ENCODE results near the gene SLC41A2. TPM values are rescaled to one million over a fixed set of nuclear protein-coding genes. Genes with fewer than 3 reads are reported as not detected.

The SLC41A2 gene
- polyA plus RNA-seq, 1 experiment = 1.2 TPM

- CTCF ChIA-PET = no interaction called here
- H3K4me3 ChIP-seq (ENCODE audit: low read depth, low read length) = no peak overlapping the region
These were observed 24.3 kb downstream of the SLC41A2 start for GRCh38 chr12:104933778-104934177.

GRCh38 chr12:104933128-104933527, 25.0 kb downstream of the SLC41A2 start:
- no peak for TF ChIP-seq CTCF (IDR thresholded peaks at IDR 0.05; ENCODE audit: insufficient read depth, low read depth, low read length)
- ChIA-PET POLR2A (no interaction called here), CTCF (no interaction called here)
- DNase-seq (ENCODE audit: low read depth) = no peak
- Histone ChIP-seq H3K27me3 (ENCODE audit: control insufficient read depth, insufficient read depth, low read length) (no peaks in the 10 kb centered on the region), H3K4me3 (ENCODE audit: low read depth, low read length) (no peak overlapping the region), H3K36me3 (ENCODE audit: control insufficient read depth, insufficient read depth, low read length) (no peaks in the 10 kb centered on the region)

More at GRCh38 chr12:104933778-104934177, 24.3 kb downstream of the SLC41A2 start:
- POLR2A ChIA-PET = no interaction called here
- no peak for TF ChIP-seq CTCF (IDR thresholded peaks at IDR 0.05; ENCODE audit: insufficient read depth, low read depth, low read length)
- DNase-seq (ENCODE audit: low read depth) = no peak
- Histone ChIP-seq H3K36me3 (ENCODE audit: control insufficient read depth, insufficient read depth, low read length) (no peaks in the 10 kb centered on the region), H3K27me3 (ENCODE audit: control insufficient read depth, insufficient read depth, low read length) (no peaks in the 10 kb centered on the region)

GRCh38 chr12:104930388-104931326, 27.4 kb downstream of the SLC41A2 start:
- TF ChIP-seq CTCF (IDR thresholded peaks at IDR 0.05; ENCODE audit: insufficient read depth, low read depth, low read length) = no peak
- ChIA-PET CTCF (no interaction called here), POLR2A (interaction anchor here (0.6 to 0.7 kb wide), 3 partner anchors 51 to 231 kb away, joined by 3 to 5 read pairs (median 3); no protein-coding TSS in a partner anchor)
- no peak for DNase-seq (ENCODE audit: low read depth)
- Histone ChIP-seq H3K4me3 (ENCODE audit: low read depth, low read length) (no peak overlapping the region), H3K36me3 (ENCODE audit: control insufficient read depth, insufficient read depth, low read length) (no peaks in the 10 kb centered on the region), H3K27me3 (ENCODE audit: control insufficient read depth, insufficient read depth, low read length) (no peaks in the 10 kb centered on the region)

GRCh38 chr12:104929977-104930376, 28.1 kb downstream of the SLC41A2 start:
- no peak for TF ChIP-seq CTCF (IDR thresholded peaks at IDR 0.05; ENCODE audit: insufficient read depth, low read depth, low read length)
- ChIA-PET POLR2A (interaction anchor here (0.7 kb wide), 1 partner anchor 198 kb away, joined by 3 read pairs; no protein-coding TSS in a partner anchor), CTCF (no interaction called here)
- DNase-seq (ENCODE audit: low read depth) = no peak
- Histone ChIP-seq H3K27me3 (ENCODE audit: control insufficient read depth, insufficient read depth, low read length) (no peaks in the 10 kb centered on the region), H3K4me3 (ENCODE audit: low read depth, low read length) (no peak overlapping the region), H3K36me3 (ENCODE audit: control insufficient read depth, insufficient read depth, low read length) (no peaks in the 10 kb centered on the region)

GRCh38 chr12:104929368-104929767, 28.7 kb downstream of the SLC41A2 start:
- Histone ChIP-seq H3K4me3 (ENCODE audit: low read depth, low read length) (no peak overlapping the region), H3K36me3 (ENCODE audit: control insufficient read depth, insufficient read depth, low read length) (no peaks in the 10 kb centered on the region), H3K27me3 (ENCODE audit: control insufficient read depth, insufficient read depth, low read length) (no peaks in the 10 kb centered on the region)
- no peak for TF ChIP-seq CTCF (IDR thresholded peaks at IDR 0.05; ENCODE audit: insufficient read depth, low read depth, low read length)
- DNase-seq (ENCODE audit: low read depth) = no peak
- ChIA-PET CTCF (no interaction called here), POLR2A (no interaction called here)

All from BJ (cell line).